B cell (primary cell): ENCODE data around the gene PRTG. TPM values are rescaled to one million over a fixed set of nuclear protein-coding genes. Genes with fewer than 3 reads are reported as not detected.

Experiments
- ATAC-seq: fragments of 200-7000 bp; cut with Tn5 transposase; one replicate; pipeline ENCODE4 v1.10.0; 2021; ENCODE audit warnings: low read depth, mild to moderate bottlenecking, moderate number of reproducible peaks, moderate library complexity
- CTCF ChIA-PET: fragments of 350-600 bp; sonication (Branson Sonifier 250); formaldehyde crosslinking; loops from one replicate; lab custom pipeline; 2021; ENCODE audit warnings: antibody characterized with exemption, inconsistent platforms; lab: Charles Lee
- POLR2A ChIA-PET: fragments of 350-600 bp; sonication (Branson Sonifier 250); formaldehyde crosslinking; loops from one replicate; lab custom pipeline; 2021; ENCODE audit warnings: antibody characterized with exemption; lab: Charles Lee
- DNase-seq: peaks from one replicate; pipeline ENCODE4 v3.0.0; 2013
- H2AFZ ChIP-seq: 2 replicates; pipeline ENCODE4 v1.6.1; 2012; ENCODE audit warnings: mild to moderate bottlenecking, low read depth, low read length; ENCODE audit not compliant: insufficient read depth, poor library complexity, severe bottlenecking
- H3K27ac ChIP-seq, 2 donors: 1 replicate in 1 of 2; 2 replicates in 1 of 2; pipeline ENCODE4 v1.5.1; 2012 to 2013; ENCODE audit warnings: low read length in 2 of 2, mild to moderate bottlenecking in 2 of 2, moderate library complexity in 1 of 2
- H3K27me3 ChIP-seq, 4 experiments: fragments of 200-600 bp in 1 of 4; sonication (generic) in 1 of 4; replicated peaks in 1 of 4; 1 replicate in 2 of 4; 2 replicates in 2 of 4; pipeline versions ENCODE4 v1.6.1 to v1.7.0; 2013 to 2016; ENCODE audit warnings: low read length in 3 of 4, mild to moderate bottlenecking in 2 of 4, mixed read lengths in 1 of 4, moderate library complexity in 1 of 4; ENCODE audit not compliant: insufficient read depth in 4 of 4, control insufficient read depth in 3 of 4; ENCODE audit errors: control extremely low read depth in 1 of 4
- H3K36me3 ChIP-seq, 2 experiments: replicated peaks in 1 of 2; 1 replicate in 1 of 2; 2 replicates in 1 of 2; pipeline versions ENCODE4 v1.6.1 to v1.7.1; 2013; ENCODE audit warnings: low read length in 1 of 2; ENCODE audit not compliant: insufficient read depth in 2 of 2, control insufficient read depth in 1 of 2; ENCODE audit errors: control extremely low read depth in 1 of 2, extremely low read depth in 1 of 2
- H3K4me1 ChIP-seq, 2 donors: fragments of 200-600 bp in 1 of 2; sonication (generic) in 1 of 2; 1 replicate in 1 of 2; 2 replicates in 1 of 2; pipeline versions ENCODE4 v1.5.1 to v1.6.1; 2013 to 2017; ENCODE audit warnings: low read length in 2 of 2; ENCODE audit not compliant: control insufficient read depth in 2 of 2, insufficient read depth in 2 of 2
- H3K4me2 ChIP-seq: replicated peaks from 2 replicates; pipeline ENCODE3; 2012; ENCODE audit warnings: mild to moderate bottlenecking, low read depth, low read length; ENCODE audit not compliant: poor library complexity, severe bottlenecking
- H3K4me3 ChIP-seq, 5 experiments: fragments of 200-600 bp in 1 of 5; sonication (generic) in 1 of 5; 1 replicate in 3 of 5; 2 replicates in 2 of 5; pipeline versions ENCODE4 v1.5.1 to v1.7.0; 2011 to 2016; ENCODE audit warnings: low read length in 4 of 5, mild to moderate bottlenecking in 4 of 5, low read depth in 2 of 5, control low read depth in 1 of 5, moderate library complexity in 1 of 5; ENCODE audit not compliant: insufficient read depth in 1 of 5; ENCODE audit errors: control extremely low read depth in 1 of 5, extremely low read depth in 1 of 5
- H3K79me2 ChIP-seq: fragments of 200-600 bp; sonication (generic); one replicate; pipeline ENCODE4 v1.6.0; 2016; ENCODE audit warnings: low read length; ENCODE audit not compliant: control insufficient read depth, insufficient read depth
- H3K9ac ChIP-seq: fragments of 200-600 bp; sonication (generic); 2 replicates; pipeline ENCODE4 v1.6.1; 2017; ENCODE audit warnings: mild to moderate bottlenecking, low read length, moderate library complexity
- H3K9me3 ChIP-seq, 3 donors: one replicate each; pipeline versions ENCODE4 v1.6.1 to v1.7.1; 2013; ENCODE audit warnings: low read length in 2 of 3; ENCODE audit not compliant: control insufficient read depth in 2 of 3, insufficient read depth in 1 of 3; ENCODE audit errors: control extremely low read depth in 1 of 3
- H4K20me1 ChIP-seq: 2 replicates; pipeline ENCODE4 v1.6.0; 2012; ENCODE audit warnings: mild to moderate bottlenecking, low read length; ENCODE audit not compliant: insufficient read depth, control insufficient read depth, poor library complexity, severe bottlenecking
- H3K27ac Mint-ChIP-seq: one replicate; pipeline ENCODE4 v1.8.0; 2021; ENCODE audit warnings: mixed read lengths
- H3K27me3 Mint-ChIP-seq: one replicate; pipeline ENCODE4 v1.8.0; 2021; ENCODE audit warnings: mixed read lengths
- H3K4me1 Mint-ChIP-seq: one replicate; pipeline ENCODE4 v1.8.0; 2021; ENCODE audit warnings: mixed read lengths
- H3K4me3 Mint-ChIP-seq: one replicate; pipeline ENCODE4 v1.8.0; 2021; ENCODE audit warnings: mixed read lengths
- H3K9me3 Mint-ChIP-seq: one replicate; pipeline ENCODE4 v1.8.0; 2022; ENCODE audit warnings: mixed read lengths; ENCODE audit not compliant: insufficient read depth
- CTCF ChIP-seq: fragments of 200-600 bp; IDR thresholded peaks from one replicate; pipeline ENCODE4 v1.8.0; 2022; ENCODE audit warnings: antibody characterized with exemption, mild to moderate bottlenecking
- EZH2 ChIP-seq: IDR thresholded peaks from 2 replicates; pipeline ENCODE4 v1.6.1; 2012; ENCODE audit warnings: borderline replicate concordance, low read depth, mild to moderate bottlenecking, moderate library complexity, low read length; ENCODE audit not compliant: insufficient read depth, poor library complexity, severe bottlenecking
- WGBS: methylation state at CpG from one replicate; pipeline ENCODE4 v1.1.5; 2013; ENCODE audit warnings: missing lambda C conversion rate; ENCODE audit not compliant: insufficient coverage; 5-methylcytosine and 5-hydroxymethylcytosine counted together
- intact Hi-C: fragments of 100-400 bp; cut with micrococcal nuclease; formaldehyde crosslinking; loops from one replicate; pipeline ENCODE4 v1.10.0; 2022
- polyA plus RNA-seq: library from polyadenylated mRNA; depleted of rRNA; stranded (reverse); fragments of >200 nt; gene quantifications from 2 replicates; pipeline ENCODE4 v1.2.3, GENCODE V29; 2012
- total RNA-seq, 2 donors: library from RNA; stranded (reverse); fragments of 120-200 nt in 1 of 2; gene quantifications; 1 replicate in 1 of 2; 2 replicates in 1 of 2; pipeline versions ENCODE4 v1.2.3 to v1.2.4, GENCODE V29; 2013 to 2022

The PRTG gene
- total and polyA plus RNA-seq, 2 donors (not counting 1 experiment from before 2014, with no cell fraction given), result not detected

GRCh38 chr15:55627730-55628368, 115.1 kb downstream of the PRTG start:
- H3K27ac ChIP-seq, result no peak overlapping the region
- no peak for TF ChIP-seq CTCF
- TF ChIP-seq EZH2, result no peak
- Mint-ChIP-seq H3K27ac (no peak overlapping the region), H3K27me3 (peaks cover 15% of the 10 kb centered on the region), H3K4me3 (no peak overlapping the region), H3K4me1 (no peaks in the 10 kb centered on the region), H3K9me3 (no peaks in the 10 kb centered on the region)
- POLR2A ChIA-PET, result no interaction called here
- no peak overlapping the region for H2AFZ ChIP-seq
- no peaks in the 10 kb centered on the region for H3K9me3 ChIP-seq
- H4K20me1 ChIP-seq, result no peaks in the 10 kb centered on the region
- peaks cover 0 to 4% (median 0%) of the 10 kb centered on the region in 4 experiments for H3K27me3 ChIP-seq
- no peak overlapping the region for H3K4me2 ChIP-seq
- WGBS, result 82% methylated on average over 7 of the region's 7 CpGs
- H3K36me3 ChIP-seq, result no peaks in the 10 kb centered on the region
- intact Hi-C loops, result no loop called here
- no peaks in the 10 kb centered on the region for H3K79me2 ChIP-seq
- H3K9ac ChIP-seq, result no peak overlapping the region
- H3K4me3 ChIP-seq, result no peak overlapping the region
- DNase-seq (no peak), ATAC-seq (no peak)
- H3K4me1 ChIP-seq, result no peaks in the 10 kb centered on the region
- CTCF ChIA-PET, result no interaction called here

GRCh38 chr15:55619783-55620182, 123.2 kb downstream of the PRTG start:
- ATAC-seq (no peak), DNase-seq (no peak)
- intact Hi-C loops, result no loop called here
- H3K4me3 Mint-ChIP-seq, result no peak overlapping the region
- H3K27ac Mint-ChIP-seq, result no peak overlapping the region
- Histone ChIP-seq H3K4me2 (no peak overlapping the region), H3K36me3 (no peaks in the 10 kb centered on the region), H2AFZ (no peak overlapping the region), H3K4me1 (no peaks in the 10 kb centered on the region), H3K4me3 (no peak overlapping the region), H3K9ac (no peak overlapping the region), H3K9me3 (no peaks in the 10 kb centered on the region), H3K27me3 (no peaks in the 10 kb centered on the region), H3K27ac (no peak overlapping the region), H4K20me1 (no peaks in the 10 kb centered on the region), H3K79me2 (no peaks in the 10 kb centered on the region)
- peaks cover 17% of the 10 kb centered on the region for H3K27me3 Mint-ChIP-seq
- no peaks in the 10 kb centered on the region for H3K4me1 Mint-ChIP-seq
- no peaks in the 10 kb centered on the region for H3K9me3 Mint-ChIP-seq
- TF ChIP-seq CTCF, result no peak
- TF ChIP-seq EZH2, result no peak
- CTCF ChIA-PET, result no interaction called here
- WGBS, result 83% methylated on average over 2 of the region's 6 CpGs
- POLR2A ChIA-PET, result no interaction called here
